ENCODE data around the gene SPRY4.
"Not testable (repeated sequence)": the region's sequence is repeated elsewhere in the genome, so short reads cannot be mapped to it uniquely, and the experiment has no call there.

The SPRY4 gene

GRCh38 chr5:142324871-142325724 lies at the start of gene SPRY4:
Gene SPRY4, minus strand, starts transcription at chr5:142325021. Its CDS starts 9,913 bp downstream, at chr5:142315108.
- DNase-seq, result peak; percentile 82

- DNase-seq, result no peak
Observed at GRCh38 chr5:142368529-142368928, 43.7 kb upstream of the SPRY4 start.

- no peak for DNase-seq
Observed at GRCh38 chr5:142366007-142366406, 41.2 kb upstream of the SPRY4 start.

- DNase-seq, result no peak
Observed at GRCh38 chr5:142364251-142365145, 39.7 kb upstream of the SPRY4 start.

- DNase-seq, result no peak
Observed at GRCh38 chr5:142363619-142363963, 38.8 kb upstream of the SPRY4 start.

- DNase-seq, result not testable (repeated sequence)
Observed at GRCh38 chr5:142362193-142362592, 37.4 kb upstream of the SPRY4 start.

GRCh38 chr5:142360607-142361120 lies 35.8 kb upstream of the SPRY4 start:
- no peak for DNase-seq

GRCh38 chr5:142360051-142360498 lies 35.3 kb upstream of the SPRY4 start:
- DNase-seq, result no peak

- DNase-seq, result no peak
Observed at GRCh38 chr5:142358648-142359047, 33.8 kb upstream of the SPRY4 start.

- DNase-seq, result no peak
Observed at GRCh38 chr5:142358121-142358520, 33.3 kb upstream of the SPRY4 start.

- DNase-seq, result no peak
Observed at GRCh38 chr5:142357469-142358090, 32.8 kb upstream of the SPRY4 start.

GRCh38 chr5:142356716-142357468 lies 32.1 kb upstream of the SPRY4 start:
- DNase-seq, result peak; percentile 89

GRCh38 chr5:142356349-142356715 lies 31.5 kb upstream of the SPRY4 start:
- no peak for DNase-seq

GRCh38 chr5:142353071-142353472 lies 28.3 kb upstream of the SPRY4 start:
- DNase-seq, result no peak

GRCh38 chr5:142350021-142350420 lies 25.2 kb upstream of the SPRY4 start:
- DNase-seq, result no peak

GRCh38 chr5:142346706-142347105 lies 21.9 kb upstream of the SPRY4 start:
- no peak for DNase-seq

GRCh38 chr5:142344915-142345314 lies 20.1 kb upstream of the SPRY4 start:
- not testable (repeated sequence) for DNase-seq

GRCh38 chr5:142343531-142343930 lies 18.7 kb upstream of the SPRY4 start:
- no peak for DNase-seq

GRCh38 chr5:142342128-142342981 lies 17.5 kb upstream of the SPRY4 start:
- no peak for DNase-seq

GRCh38 chr5:142339781-142340180 lies 15.0 kb upstream of the SPRY4 start:
- DNase-seq, result no peak

GRCh38 chr5:142334538-142334937 lies 9.7 kb upstream of the SPRY4 start:
- DNase-seq, result no peak

All from CD4-positive, alpha-beta T cell treated with Interleukin-10 for 1 hour (primary cell).